Frontal cortex (tissue), 4 donors: Measurements from ENCODE around the gene FAU. TPM values are rescaled to one million over a fixed set of nuclear protein-coding genes. Genes with fewer than 3 reads are reported as not detected.
A peak's percentile ranks its signal among the peaks of the same experiment; 100 is the strongest.
"Not testable (repeated sequence)": the region's sequence is repeated elsewhere in the genome, so short reads cannot be mapped to it uniquely, and the experiment has no call there.

ENCODE experiments used
- DNase-seq, 2 donors: peaks; one replicate each; pipeline ENCODE4 v3.0.0; 2012; ENCODE audit warnings: low spot score in 2 of 2
- FAIRE-seq: peaks from 2 replicates; lab custom pipeline; 2012; peaks lifted over from hg19 to GRCh38; lab: Jason Lieb, UNC
- total RNA-seq: library from RNA; depleted of rRNA; stranded (reverse); fragments of >200 nt; gene quantifications from one replicate; pipeline ENCODE4 v1.2.3, GENCODE V29; 2014
- donor health status: control.
- donor health status: control.
- donor health status: control.

Gene FAU
- 251 TPM for total RNA-seq

DNA sequence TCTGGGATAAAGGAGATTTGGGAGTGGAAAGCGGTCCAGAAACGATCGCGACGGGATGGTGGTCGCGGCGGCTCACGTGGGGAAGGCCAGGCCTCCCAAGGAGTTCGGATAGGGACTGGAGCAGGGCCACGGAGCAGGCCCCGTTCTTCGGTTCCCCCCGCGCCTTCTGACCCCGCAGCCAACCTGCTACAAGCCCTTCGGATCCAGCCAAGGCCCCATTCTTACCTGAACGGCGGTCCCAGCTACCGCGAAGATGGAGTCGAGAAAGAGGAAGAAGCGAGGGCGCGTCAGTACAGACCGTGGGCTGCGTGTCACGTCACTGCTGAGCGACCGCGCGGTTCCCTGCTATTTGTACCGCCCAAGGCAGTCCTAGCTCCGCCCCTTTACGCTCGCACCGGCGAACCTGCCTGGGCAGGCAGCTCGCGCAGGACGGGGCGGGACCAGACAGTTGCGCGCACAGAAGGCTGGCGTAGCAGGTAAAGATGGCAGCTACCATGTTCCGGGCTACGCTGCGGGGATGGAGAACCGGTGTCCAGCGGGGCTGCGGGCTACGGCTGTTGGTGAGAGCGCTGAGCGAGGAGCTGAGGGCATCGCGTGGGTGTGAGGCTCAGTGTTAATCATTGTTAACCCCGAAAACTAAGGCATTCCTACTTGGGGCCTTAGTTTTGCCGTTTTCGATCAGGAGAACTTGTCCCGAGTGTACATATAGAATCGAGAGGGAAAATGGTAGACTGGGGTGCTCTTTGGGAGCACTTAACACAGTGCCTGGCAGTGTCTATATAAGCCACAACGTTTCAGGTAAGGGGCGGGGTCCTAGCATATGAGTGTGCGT, at the start of gene FAU, which contains the start of gene MRPL49:
Gene FAU (minus strand): TSS at position 270 of the 832 bp plus-strand sequence. CDS start 321 bp downstream, outside the sequence.
Gene MRPL49 (plus strand): TSS at position 457 of the 832 bp plus-strand sequence. CDS start 26 bp downstream, at position 483.
- FAIRE-seq (no peak), DNase-seq (peak; percentile 85 to 95)

DNA sequence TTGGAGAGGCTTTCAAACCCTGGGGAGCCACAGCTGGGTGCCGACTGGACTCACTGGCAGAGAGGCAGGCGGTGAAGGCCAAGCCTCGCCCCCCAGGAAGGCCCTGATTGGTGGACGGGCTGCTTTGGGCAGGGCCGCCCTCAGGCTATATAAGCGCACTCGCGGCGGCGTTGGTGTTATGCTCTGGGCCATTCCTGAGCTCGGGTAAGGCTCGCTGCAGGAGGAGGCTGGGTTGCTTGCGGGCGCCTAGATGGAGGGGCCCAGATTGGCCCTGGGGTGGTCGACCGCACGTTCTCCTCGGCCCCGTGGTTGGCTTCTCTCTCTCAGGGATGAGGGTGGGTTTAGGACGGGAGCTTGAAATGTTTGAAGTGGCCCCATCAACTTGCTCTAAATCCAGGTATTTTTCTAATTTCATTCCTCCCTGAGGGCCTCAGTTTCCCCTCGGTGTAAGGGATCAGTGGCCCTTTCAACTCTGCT, 48.2 kb upstream of the FAU start, which contains the start of gene SPDYC:
Gene SPDYC (plus strand): TSS at position 176 of the 477 bp plus-strand sequence. CDS start 1,125 bp downstream, outside the sequence.
- DNase-seq (no peak), FAIRE-seq (no peak)

DNA sequence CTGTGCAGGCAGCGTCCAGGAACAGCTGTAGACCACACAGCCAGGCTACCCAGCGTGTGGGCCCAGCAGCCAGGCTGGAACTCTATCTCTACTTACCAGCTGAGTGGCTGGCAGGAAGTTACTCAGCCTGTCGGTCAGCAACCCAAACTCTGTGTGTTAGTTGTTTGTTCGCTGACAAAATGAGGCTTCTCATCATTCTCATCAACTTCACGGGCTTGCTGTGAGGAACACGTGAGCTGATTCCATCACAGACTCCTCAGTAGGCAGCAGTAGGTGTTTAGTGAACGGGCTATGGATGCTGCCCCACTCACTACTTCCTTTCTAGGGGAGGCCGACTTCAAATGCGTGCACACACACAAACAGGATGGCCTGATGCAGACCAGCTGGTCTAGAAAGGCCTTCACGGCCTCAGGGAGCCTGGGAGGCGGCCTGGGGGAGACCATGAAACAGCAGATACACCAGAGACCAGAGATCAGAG, 47.3 kb upstream of the FAU start:
- FAIRE-seq (no peak), DNase-seq (no peak)

DNA sequence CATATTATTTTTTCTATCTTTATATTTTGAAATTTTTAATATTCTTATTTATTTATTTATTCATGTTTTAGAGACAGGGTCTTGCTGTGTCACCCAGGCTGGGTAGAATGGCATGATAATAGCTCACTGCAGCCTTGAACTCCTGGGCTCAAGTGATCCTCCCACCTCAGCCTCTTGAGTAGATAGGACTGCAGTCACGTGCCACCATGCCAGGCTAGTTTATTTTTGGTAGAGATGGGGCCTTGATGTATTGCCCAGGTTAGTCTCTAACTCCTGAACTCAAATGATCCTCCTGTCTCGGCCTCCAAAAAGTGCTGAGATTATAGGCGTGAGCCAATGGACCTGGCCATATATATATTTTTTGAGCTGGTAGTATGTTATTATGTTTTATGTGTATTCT, 45.7 kb upstream of the FAU start:
- FAIRE-seq: no peak
- no peak for DNase-seq

DNA sequence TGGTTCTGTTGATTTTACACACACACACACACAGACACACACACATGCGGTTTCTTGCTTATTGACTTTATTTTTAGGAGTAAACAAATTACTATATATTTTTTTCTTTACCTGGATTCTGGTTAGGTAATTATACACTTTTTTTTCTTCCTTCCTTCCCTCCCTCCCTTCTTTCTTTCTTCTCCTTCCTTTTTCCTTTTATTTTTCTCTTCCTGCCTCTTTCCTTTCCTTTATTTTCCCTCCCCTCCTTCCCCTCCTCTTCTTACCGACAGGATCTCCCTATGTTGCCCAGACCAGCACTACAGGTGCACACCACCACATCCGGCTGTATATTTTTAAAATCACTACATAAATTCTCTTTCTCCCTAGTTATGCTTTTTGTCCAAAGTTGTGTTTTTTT, 45.0 kb upstream of the FAU start:
- no peak for FAIRE-seq
- no peak for DNase-seq

DNA sequence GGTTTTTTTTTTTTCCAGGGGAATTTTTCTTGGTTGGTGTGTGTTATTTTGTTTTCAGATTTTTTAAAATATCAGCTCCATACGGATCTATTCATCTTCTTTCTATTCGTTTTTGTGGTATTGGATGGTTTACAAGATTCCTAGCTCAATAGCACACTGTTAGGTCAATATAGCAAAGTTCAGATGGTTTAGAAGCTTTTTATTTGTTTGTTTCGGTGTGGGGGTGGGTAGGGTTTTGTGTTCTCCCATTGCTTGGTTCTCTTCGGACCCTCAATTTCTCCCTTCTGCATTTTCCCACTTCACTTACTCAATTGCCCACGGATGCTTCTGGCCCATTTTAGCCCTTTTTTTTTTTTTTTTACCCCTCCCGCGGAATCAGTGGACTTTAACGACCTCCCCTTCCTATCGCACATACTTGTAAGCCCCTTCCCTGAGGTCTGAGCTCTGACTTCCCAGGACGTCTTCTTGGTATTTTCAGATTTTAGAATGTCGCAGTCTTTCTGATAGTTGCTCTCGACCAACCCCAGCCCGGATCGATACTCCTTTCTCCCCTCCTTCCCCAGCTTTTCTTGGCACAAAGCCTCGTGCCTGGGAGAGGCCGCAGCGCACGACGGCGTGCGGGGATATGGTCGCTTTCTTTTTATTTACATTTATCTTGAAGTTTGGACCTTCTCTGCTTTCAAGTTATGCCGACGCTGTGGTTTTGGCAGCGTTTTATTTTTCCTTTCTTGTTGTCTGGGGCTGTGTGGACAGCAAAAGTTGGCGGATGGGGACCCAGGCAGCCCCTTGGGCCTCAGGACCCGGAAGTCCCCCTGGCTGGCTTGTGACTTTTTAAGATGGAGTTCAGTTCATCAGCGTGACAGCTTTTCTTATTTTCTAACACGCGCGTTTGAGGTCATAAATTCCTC, 43.7 kb upstream of the FAU start:
- DNase-seq (no peak), FAIRE-seq (no peak)

DNA sequence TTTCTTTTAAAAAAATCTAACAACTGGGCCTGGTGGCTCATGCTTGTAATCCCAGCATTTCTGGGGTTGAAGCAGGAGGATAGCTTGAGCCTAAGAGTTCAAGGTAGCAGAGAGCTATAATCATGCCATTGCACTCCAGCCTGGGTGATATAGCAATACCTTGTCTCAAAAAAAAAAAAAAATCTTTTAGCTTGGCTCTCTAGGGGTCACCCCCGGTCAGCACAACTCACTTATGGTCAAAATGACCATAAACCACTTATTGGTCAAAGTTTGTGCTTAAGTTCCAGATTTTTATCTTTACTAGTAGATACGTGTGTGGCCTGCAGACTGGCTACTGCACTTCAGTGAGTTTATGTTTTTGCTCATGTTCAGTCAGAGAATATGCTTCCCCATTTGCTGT, 41.8 kb upstream of the FAU start:
- FAIRE-seq (no peak), DNase-seq (no peak)

DNA sequence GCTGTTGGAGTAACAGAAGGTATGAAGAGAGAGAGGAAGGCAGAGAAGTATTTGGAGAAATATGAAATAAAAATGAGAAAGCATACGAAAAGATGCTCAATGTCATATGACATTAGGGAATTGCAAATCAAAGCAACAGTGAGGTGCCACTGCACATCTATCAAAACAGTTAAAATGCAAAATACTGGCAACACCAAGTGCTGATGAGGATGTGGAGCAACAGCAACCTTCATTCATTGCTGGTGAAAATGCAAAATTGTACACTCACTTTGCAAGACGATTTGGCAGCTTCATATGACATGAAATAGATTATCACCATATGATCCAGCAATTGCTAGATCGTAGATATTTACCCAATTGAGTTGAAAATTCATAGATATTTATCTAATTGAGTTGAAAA, 38.7 kb upstream of the FAU start:
- FAIRE-seq: no peak
- DNase-seq: no peak

DNA sequence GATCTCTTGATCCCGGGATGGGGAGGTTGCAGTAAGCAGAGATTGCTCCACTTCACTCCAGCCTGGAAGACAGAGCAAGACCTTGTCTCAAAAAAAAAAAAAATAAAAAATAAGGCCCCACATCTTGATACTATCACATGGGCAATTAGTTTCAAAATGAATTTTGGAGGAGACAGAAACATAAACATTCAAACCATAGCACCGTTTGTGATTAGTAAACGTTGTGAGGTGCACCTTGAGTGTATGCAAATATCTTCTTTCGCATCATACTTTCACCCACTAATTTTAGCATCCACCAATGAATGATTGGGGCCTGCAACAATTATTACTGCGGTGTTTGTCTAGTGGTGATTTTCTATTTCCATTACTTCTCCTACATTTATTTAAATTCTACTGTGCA, 37.1 kb upstream of the FAU start:
- FAIRE-seq (no peak), DNase-seq (no peak)

DNA sequence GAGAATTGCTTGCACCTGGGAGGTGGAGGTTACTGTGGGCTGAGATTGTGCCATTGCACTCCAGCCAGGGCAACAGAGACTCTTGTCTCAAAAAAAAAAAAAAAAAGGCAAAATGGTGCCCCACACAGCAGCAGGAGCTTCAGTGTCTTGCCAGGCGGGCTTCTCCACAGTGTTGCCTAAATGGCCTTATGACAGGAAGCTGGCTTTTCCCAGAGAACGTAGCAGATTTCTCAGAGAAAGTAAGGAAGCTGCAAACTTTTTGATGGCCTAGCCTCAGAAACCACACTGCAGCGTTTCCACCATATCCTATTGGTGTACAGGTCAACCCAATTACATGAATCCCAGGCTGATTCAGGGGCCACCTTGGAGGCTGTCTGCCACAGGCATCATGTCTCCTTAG, 35.4 kb upstream of the FAU start:
- no peak for DNase-seq
- no peak for FAIRE-seq

DNA sequence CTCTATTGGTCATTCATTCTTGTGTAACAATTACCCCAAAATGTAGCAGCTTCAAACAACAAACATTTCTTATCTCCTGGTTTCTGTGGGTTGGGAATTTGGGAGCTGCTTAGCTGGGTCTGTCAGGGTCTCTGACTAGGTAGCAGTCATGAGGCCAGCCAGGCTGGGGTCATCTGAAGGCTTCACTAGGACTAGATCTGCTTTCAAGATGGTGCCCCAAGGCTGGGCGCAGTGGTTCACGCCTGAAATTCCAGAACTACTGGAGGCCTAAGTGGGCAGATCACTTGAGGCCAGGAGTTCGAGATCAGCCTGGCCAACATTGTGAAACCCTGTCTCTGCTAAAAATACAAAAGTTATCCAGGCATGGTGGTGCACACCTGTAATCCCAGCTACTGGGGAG, 35.0 kb upstream of the FAU start:
- FAIRE-seq: no peak
- no peak for DNase-seq

DNA sequence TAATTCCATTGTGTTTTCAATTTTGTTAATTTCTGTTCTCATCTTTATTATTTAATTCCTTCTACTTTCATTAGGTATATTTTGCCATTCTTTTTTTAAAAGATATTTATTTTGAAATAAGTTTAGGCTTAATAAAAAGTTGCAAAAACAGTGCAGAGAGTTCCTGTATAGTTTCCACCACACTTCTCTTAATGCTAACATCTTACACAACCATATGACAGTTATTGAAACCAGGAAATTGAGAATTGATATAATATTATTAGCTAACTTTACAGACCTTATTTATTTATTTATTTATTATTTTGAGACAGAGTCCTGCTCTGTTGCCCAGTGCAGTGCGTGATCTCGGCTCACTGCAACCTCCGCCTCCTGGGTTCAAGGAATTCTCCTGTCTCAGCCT, 34.3 kb upstream of the FAU start:
- DNase-seq: no peak
- no peak for FAIRE-seq

DNA sequence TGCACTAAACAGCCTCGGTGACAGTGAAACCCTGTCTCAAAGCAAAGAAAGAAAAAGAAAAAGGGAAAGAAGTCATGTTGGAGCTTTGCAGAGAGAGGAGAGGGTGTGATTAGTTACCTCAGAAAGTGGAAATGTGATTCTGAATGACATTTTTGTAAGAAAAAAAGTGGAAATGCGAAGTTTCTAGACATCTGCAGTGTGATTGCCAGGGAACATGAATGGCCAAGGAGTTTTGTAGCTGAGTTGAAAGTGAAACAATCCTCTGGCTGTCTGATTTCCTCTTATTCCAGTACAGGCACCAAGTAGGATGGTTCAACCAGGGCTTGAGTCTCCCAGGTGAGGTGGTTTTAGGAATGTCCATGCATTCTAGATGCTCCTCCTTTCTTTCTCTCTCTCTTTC, 30.2 kb upstream of the FAU start:
- no peak for DNase-seq
- no peak for FAIRE-seq

DNA sequence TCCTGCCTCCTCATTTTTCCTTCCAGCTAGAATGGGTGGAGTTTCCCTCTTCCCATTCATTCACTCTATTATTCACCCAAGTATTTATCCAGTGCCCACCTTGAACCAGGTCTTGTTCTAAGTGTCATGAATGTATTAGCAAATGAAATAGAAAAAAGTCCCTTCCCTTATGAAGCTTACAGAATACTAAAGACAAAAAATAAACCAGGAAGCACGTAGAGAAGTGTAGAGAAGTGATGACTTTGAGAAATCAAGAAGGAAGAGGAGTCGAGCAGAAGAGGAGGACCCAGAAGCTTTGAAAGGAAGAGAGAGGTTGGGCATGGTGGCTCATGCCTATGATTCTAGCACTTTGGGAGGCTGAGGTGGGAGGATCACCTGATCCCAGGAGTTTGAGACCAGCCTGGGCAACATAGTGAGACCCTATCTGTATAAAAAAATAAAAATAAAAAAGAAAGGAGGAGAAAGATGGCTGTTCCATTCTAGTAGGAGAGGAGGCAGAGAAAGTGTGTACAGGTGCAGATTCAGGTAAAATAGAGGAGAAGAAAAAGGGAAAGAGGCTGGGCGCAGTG, 29.5 kb upstream of the FAU start:
- no peak for FAIRE-seq
- no peak for DNase-seq

DNA sequence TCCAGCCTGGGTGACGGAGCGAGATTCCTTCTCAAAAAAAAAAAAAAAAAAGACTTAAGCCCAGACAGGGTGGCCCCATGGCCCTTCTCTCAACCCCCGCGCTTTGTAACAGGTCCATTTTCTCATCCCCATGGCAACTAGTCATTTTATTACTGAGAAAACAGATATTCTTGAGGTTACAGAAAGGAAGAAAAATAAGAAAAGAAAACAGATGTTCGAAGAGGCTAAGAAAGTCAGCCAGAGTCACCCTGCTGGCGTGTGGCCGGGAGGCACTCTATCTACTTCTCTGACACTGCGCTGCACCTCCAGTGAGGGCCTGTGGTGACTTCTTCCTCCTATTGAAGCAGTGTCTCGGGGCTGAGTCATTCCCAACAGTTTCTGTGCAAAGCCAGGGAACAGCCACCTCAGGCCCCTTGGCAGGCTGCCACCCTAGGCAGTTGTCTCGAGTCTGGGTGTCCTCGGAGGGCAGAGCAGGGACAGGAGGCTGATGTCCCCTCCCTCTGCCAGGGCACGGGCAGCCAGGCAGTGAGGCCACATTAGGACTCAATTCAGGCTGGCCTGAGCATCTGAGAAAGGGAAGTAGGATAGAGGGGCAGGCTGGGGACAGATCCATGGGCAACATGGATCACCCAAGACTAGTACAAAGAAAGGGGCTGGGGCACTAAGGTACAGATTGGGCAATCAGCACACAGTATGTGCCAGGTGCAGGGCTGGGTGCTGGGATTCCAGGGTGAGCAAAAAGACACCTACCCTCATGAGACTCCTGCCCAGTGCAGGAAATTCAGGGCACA, 28.8 kb upstream of the FAU start:
- no peak for FAIRE-seq

DNA sequence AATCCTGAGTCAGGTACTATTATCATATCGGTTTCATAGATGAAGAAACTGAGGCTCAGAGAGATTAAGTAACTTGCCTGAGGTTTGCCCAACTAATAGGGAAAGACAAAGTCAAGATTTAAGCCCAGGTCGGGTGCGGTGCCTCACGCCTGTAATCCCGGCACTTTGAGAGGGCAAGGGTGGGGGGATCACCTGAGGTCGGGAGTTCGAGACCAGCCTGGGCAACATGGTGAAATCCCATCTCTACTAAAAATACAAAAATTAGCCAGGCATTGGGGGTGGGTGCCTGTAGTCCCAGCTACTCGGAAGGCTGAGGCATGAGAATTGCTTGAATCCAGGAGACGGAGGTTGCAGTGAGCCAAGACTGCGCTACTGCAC, 28.2 kb upstream of the FAU start:
- not testable (repeated sequence) for DNase-seq, FAIRE-seq

More for the DNA sequence above, 28.8 kb upstream of the FAU start:
- peak in 1 of 2 donors; percentile 68 for DNase-seq

DNA sequence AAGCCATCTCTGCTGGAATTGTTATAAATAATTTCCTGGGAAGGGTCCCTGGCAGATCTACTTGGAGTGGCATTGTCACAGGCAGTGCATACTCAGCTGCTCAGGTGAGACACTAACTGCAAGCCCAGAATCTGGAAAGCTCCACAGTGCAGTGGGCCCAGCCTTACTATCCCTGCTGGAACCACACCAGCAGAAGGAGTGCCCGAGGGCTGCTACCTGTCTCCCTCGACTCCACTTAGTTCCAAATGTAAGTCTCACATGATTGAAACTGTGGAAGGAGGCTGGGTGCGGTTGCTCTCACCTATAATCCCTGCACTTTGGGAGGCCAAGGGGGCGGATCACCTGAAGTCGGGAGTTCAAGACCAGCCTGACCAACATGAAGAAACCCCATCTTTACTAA, 26.7 kb upstream of the FAU start:
- DNase-seq: no peak
- no peak for FAIRE-seq

DNA sequence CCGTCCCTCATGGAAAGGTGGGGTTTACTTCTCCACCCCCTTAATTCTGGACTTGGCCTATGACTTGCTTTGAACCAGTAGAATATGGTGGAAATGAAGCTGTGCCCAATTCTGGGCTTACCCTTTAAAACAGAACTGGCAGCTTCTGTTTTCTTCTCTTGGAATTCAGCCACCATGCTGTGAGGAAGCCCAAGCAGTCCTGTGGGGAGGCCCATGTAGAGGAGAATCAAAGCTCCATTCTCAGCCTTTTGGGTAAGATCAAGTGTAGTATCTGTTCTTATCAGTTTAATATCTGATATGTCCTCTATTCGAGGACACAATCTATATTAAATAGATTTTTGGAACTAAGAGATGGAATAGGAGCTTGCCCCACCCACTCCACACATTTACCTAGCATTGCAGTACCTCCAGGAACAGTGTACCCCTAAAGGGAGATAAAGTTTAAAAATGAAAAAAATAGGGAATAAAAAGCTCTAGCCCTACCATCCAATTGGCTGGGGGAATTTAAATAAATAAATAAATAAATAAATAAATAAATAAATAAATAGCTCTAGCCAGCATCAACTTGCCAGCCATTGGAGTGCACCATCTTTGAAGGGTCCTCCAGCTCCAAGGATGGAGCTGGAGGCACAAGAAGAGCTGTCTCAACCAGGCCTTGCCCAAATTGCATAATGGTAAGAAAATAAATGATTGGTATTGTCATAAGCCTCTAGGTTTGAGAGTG, 25.6 kb upstream of the FAU start:
- DNase-seq: no peak
- FAIRE-seq: no peak
